ENCODE data around the gene C1QTNF6. TPM values are rescaled to one million over a fixed set of nuclear protein-coding genes. Genes with fewer than 3 reads are reported as not detected.

The C1QTNF6 gene
- total and polyA plus RNA-seq, 2 of the 4 experiments (the other 2 are of a cell fraction) = 1.1 to 10.9 TPM

DNA sequence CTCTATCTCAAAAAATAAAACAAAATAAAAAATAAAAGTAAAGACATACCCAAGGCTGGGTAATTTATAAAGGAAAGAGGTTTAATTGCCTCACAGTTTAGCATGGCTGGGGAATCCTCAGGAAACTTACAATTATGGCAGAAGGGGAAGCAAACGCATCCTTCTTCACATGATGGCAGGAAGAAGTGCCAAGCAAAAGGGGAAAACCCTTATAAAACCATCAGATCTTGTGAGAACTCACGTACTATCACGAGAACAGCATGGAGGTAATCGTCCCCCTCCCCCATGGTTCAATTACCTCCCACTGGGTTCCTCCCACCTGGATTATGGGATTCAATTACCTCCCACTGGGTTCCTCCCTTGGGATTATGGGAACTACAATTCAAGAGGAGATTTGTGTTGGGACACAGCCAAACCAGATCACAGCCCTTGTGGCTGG lies 32.5 kb upstream of the C1QTNF6 start:
- H3K4me1 ChIP-seq (ENCODE audit: control insufficient read depth, insufficient read depth, low read length) = no peaks in the 10 kb centered on the region
- ChIA-PET POLR2A (ENCODE audit: unreplicated experiment) (no interaction called here), CTCF (no interaction called here)
- no peak overlapping the region for H3K4me2 ChIP-seq (ENCODE audit: low read depth, low read length)
- no TSS peak for BruUV-seq (replicated peaks)
- H2AK5ac ChIP-seq (ENCODE audit: low read depth, low read length) = no peak overlapping the region
- H3K27ac ChIP-seq (ENCODE audit: insufficient read depth, low read length) = no peak overlapping the region
- no peaks in the 10 kb centered on the region for H3K9me1 ChIP-seq (ENCODE audit: insufficient read depth, low read length)
- dilution Hi-C loops (cut with HindIII; ENCODE audit: low sequenced_read_pairs, unreplicated experiment) = no loop called here
- in situ Hi-C loops (cut with MboI; ENCODE audit: low sequenced_read_pairs) = no loop called here
- H3K79me1 ChIP-seq (ENCODE audit: low read depth in 1 of 2, low read length in 2 of 2) = no peaks in the 10 kb centered on the region
- DNase-seq (no peak), ATAC-seq (ENCODE audit: low read depth) (no peak)
- H4K5ac ChIP-seq (ENCODE audit: low read depth, low read length) = no peak overlapping the region
- no peak overlapping the region for H3K23ac ChIP-seq (ENCODE audit: low read depth, low read length)
- H3K9ac ChIP-seq (ENCODE audit: low read depth, low read length) = no peak overlapping the region
- no peak overlapping the region for H3K14ac ChIP-seq (replicated peaks; ENCODE audit: low read depth, low read length)
- H3K36me3 ChIP-seq (ENCODE audit: control insufficient read depth, insufficient read depth, low read length) = no peaks in the 10 kb centered on the region
- H2AFZ ChIP-seq (replicated peaks; ENCODE audit: low read length, poor library complexity) = no peak overlapping the region
- H4K91ac ChIP-seq (ENCODE audit: insufficient read depth, low read depth, low read length) = no peak overlapping the region
- no peak overlapping the region for H2BK20ac ChIP-seq (ENCODE audit: low read depth, low read length)
- no peak overlapping the region for H2AK9ac ChIP-seq (replicated peaks; ENCODE audit: low read depth, low read length, poor library complexity)
- peaks cover 28% of the 10 kb centered on the region for H3K27me3 ChIP-seq (ENCODE audit: control insufficient read depth, insufficient read depth, low read length)
- H3K4me3 ChIP-seq (ENCODE audit: insufficient read depth, low read depth, low read length) = no peak overlapping the region
- H4K20me1 ChIP-seq (ENCODE audit: insufficient read depth, low read length) = no peaks in the 10 kb centered on the region; the same call in 1 of the 2 replicates
- no peak for TF ChIP-seq MXI1 (IDR thresholded peaks at IDR 0.05; ENCODE audit: borderline replicate concordance, low read depth, low read length)
- no peak for TF ChIP-seq POLR2A (IDR thresholded peaks at IDR 0.05; ENCODE audit: low read depth, low read length)
- TF ChIP-seq, protein P1, sequence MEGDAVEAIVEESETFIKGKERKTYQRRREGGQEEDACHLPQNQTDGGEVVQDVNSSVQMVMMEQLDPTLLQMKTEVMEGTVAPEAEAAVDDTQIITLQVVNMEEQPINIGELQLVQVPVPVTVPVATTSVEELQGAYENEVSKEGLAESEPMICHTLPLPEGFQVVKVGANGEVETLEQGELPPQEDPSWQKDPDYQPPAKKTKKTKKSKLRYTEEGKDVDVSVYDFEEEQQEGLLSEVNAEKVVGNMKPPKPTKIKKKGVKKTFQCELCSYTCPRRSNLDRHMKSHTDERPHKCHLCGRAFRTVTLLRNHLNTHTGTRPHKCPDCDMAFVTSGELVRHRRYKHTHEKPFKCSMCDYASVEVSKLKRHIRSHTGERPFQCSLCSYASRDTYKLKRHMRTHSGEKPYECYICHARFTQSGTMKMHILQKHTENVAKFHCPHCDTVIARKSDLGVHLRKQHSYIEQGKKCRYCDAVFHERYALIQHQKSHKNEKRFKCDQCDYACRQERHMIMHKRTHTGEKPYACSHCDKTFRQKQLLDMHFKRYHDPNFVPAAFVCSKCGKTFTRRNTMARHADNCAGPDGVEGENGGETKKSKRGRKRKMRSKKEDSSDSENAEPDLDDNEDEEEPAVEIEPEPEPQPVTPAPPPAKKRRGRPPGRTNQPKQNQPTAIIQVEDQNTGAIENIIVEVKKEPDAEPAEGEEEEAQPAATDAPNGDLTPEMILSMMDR (conservative IDR thresholded peaks at IDR 0.05; ENCODE audit: low read depth, low read length) = no peak
- TF ChIP-seq, protein P2, sequence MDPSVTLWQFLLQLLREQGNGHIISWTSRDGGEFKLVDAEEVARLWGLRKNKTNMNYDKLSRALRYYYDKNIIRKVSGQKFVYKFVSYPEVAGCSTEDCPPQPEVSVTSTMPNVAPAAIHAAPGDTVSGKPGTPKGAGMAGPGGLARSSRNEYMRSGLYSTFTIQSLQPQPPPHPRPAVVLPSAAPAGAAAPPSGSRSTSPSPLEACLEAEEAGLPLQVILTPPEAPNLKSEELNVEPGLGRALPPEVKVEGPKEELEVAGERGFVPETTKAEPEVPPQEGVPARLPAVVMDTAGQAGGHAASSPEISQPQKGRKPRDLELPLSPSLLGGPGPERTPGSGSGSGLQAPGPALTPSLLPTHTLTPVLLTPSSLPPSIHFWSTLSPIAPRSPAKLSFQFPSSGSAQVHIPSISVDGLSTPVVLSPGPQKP (IDR thresholded peaks at IDR 0.05; ENCODE audit: borderline replicate concordance, low read depth, low read length) = no peak
- no peak for TF ChIP-seq CEBPB (IDR thresholded peaks at IDR 0.05; ENCODE audit: low read depth, low read length)
- TF ChIP-seq BHLHE40 (IDR thresholded peaks at IDR 0.05; ENCODE audit: low read depth, low read length) = no peak
- TF ChIP-seq MAFK (IDR thresholded peaks at IDR 0.05; ENCODE audit: low read depth, low read length) = no peak
- no peak for TF ChIP-seq FOS (IDR thresholded peaks at IDR 0.05; ENCODE audit: low read depth, low read length)
- TF ChIP-seq, protein P3, sequence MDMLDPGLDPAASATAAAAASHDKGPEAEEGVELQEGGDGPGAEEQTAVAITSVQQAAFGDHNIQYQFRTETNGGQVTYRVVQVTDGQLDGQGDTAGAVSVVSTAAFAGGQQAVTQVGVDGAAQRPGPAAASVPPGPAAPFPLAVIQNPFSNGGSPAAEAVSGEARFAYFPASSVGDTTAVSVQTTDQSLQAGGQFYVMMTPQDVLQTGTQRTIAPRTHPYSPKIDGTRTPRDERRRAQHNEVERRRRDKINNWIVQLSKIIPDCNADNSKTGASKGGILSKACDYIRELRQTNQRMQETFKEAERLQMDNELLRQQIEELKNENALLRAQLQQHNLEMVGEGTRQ (IDR thresholded peaks at IDR 0.05; ENCODE audit: low read depth, low read length) = no peak
- TF ChIP-seq CHD1 (IDR thresholded peaks at IDR 0.05; ENCODE audit: low read depth, low read length) = no peak
- no peak for TF ChIP-seq MAZ (IDR thresholded peaks at IDR 0.05; ENCODE audit: borderline replicate concordance, low read depth, low read length)
- no peak for TF ChIP-seq SMC3 (IDR thresholded peaks at IDR 0.05; ENCODE audit: low read depth, low read length)
- no peak overlapping the region for H2BK15ac ChIP-seq (ENCODE audit: low read depth, low read length)
- no peak overlapping the region for H2BK120ac ChIP-seq (ENCODE audit: low read depth, low read length)
- WGBS, 2 experiments (ENCODE audit: extremely low coverage in 2 of 2, insufficient read length in 1 of 2) = no CpG with 5 or more reads among the region's 4 CpGs
- H3K18ac ChIP-seq (ENCODE audit: low read depth, low read length) = no peak overlapping the region
- H3K9me3 ChIP-seq (ENCODE audit: control insufficient read depth, insufficient read depth, low read length) = peaks cover 6% of the 10 kb centered on the region
- H3K4ac ChIP-seq (ENCODE audit: low read depth, low read length) = no peak overlapping the region
- no peak overlapping the region for H3K56ac ChIP-seq (ENCODE audit: extremely low read depth, insufficient read depth, low read length)
- no peak overlapping the region for H2BK5ac ChIP-seq (ENCODE audit: low read depth, low read length, poor library complexity, severe bottlenecking)
- intact Hi-C loops (cut with micrococcal nuclease) = no loop called here
- no peak overlapping the region for H4K8ac ChIP-seq (ENCODE audit: low read depth in 2 of 2, low read length in 2 of 2)
